SK-N-SH treated with all-trans-retinoic acid at 6 μM for 48 hours (cell line): ENCODE data around the gene KHSRP.

Experiments used
- ARNTL ChIP-seq: fragments of 450-650 bp; formaldehyde crosslinking; IDR thresholded peaks from 2 replicates; pipeline ENCODE4 v1.5.0; 2020; ENCODE audit warnings: low read depth, mild to moderate bottlenecking, moderate library complexity, borderline replicate concordance
- BACH2 ChIP-seq: fragments of 250-450 bp; sonication (Bioruptor Pico); IDR thresholded peaks from 2 replicates; pipeline ENCODE4 v1.9.0; 2021; ENCODE audit warnings: mild to moderate bottlenecking, borderline replicate concordance
- GLIS3 ChIP-seq: fragments of 250-450 bp; sonication (Bioruptor Pico); IDR thresholded peaks from 2 replicates; pipeline ENCODE4 v1.5.0; 2020; ENCODE audit warnings: mild to moderate bottlenecking, moderate library complexity
- ISL1 ChIP-seq: fragments of 250-450 bp; sonication (Bioruptor Pico); IDR thresholded peaks from 2 replicates; pipeline ENCODE4 v2.1.2; 2022; ENCODE audit warnings: mild to moderate bottlenecking, moderate library complexity
- ZC3H10 ChIP-seq: fragments of 250-450 bp; sonication (Bioruptor Pico); IDR thresholded peaks from 2 replicates; pipeline ENCODE4 v1.5.1; 2021; ENCODE audit warnings: mild to moderate bottlenecking, moderate library complexity
- ZFP3 ChIP-seq: fragments of 250-450 bp; sonication (Bioruptor Pico); IDR thresholded peaks from 2 replicates; pipeline ENCODE4 v1.5.0; 2020; ENCODE audit warnings: mild to moderate bottlenecking, moderate library complexity
- ZFP30 ChIP-seq: fragments of 450-650 bp; formaldehyde crosslinking; IDR thresholded peaks from 2 replicates; pipeline ENCODE4 v1.5.0; 2022; ENCODE audit warnings: mild to moderate bottlenecking, moderate library complexity
- ZNF565 ChIP-seq: fragments of 450-650 bp; formaldehyde crosslinking; conservative IDR thresholded peaks from 2 replicates; pipeline ENCODE4 v1.5.0; 2020; ENCODE audit warnings: low read depth, mild to moderate bottlenecking, moderate library complexity
- TF ChIP-seq, protein P1 (sequence below): fragments of 250-450 bp; sonication (Bioruptor Pico); IDR thresholded peaks from 2 replicates; pipeline ENCODE4 v1.5.1; 2021; ENCODE audit warnings: mild to moderate bottlenecking, moderate library complexity
- TF ChIP-seq, protein P2 (sequence below): fragments of 250-450 bp; sonication (Bioruptor Pico); IDR thresholded peaks from 2 replicates; pipeline ENCODE4 v1.8.0; 2020; ENCODE audit warnings: mild to moderate bottlenecking, moderate library complexity, borderline replicate concordance
- TF ChIP-seq, protein P3 (sequence below): fragments of 250-450 bp; sonication (Bioruptor Pico); IDR thresholded peaks from 2 replicates; pipeline ENCODE4 v1.8.0; 2021; ENCODE audit warnings: low read depth, mild to moderate bottlenecking, moderate library complexity, borderline replicate concordance

DNA sequence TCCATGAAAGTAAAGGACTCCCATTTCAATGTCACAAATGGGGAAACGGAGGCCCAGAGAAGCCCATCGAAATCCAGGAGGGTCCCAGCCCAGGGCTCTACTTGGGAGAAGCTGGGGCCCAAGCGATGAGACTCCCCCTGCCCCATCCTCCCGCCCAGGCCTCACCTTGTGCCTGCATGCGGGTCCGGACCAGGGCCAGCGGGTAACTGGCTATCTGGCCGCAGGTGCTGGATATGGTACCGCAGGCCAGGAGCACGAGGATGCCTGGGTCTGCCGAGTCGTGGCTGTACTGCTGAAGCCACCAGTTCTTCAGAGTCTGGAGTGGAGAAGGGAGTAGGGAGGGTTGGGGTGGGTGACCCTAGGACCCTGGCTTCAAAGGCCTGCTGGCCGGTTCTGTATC lies 19.4 kb upstream of the KHSRP start:
- no peak for TF ChIP-seq ZFP30
- TF ChIP-seq ISL1 (CRISPR knock-in tag): no peak
- TF ChIP-seq BACH2: no peak
- TF ChIP-seq ZNF565 (CRISPR knock-in tag): no peak
- no peak for TF ChIP-seq GLIS3 (CRISPR knock-in tag)
- TF ChIP-seq, protein P1, sequence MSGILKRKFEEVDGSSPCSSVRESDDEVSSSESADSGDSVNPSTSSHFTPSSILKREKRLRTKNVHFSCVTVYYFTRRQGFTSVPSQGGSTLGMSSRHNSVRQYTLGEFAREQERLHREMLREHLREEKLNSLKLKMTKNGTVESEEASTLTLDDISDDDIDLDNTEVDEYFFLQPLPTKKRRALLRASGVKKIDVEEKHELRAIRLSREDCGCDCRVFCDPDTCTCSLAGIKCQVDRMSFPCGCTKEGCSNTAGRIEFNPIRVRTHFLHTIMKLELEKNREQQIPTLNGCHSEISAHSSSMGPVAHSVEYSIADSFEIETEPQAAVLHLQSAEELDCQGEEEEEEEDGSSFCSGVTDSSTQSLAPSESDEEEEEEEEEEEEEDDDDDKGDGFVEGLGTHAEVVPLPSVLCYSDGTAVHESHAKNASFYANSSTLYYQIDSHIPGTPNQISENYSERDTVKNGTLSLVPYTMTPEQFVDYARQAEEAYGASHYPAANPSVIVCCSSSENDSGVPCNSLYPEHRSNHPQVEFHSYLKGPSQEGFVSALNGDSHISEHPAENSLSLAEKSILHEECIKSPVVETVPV (CRISPR knock-in tag): no peak
- TF ChIP-seq ZC3H10 (CRISPR knock-in tag): no peak
- TF ChIP-seq, protein P2, sequence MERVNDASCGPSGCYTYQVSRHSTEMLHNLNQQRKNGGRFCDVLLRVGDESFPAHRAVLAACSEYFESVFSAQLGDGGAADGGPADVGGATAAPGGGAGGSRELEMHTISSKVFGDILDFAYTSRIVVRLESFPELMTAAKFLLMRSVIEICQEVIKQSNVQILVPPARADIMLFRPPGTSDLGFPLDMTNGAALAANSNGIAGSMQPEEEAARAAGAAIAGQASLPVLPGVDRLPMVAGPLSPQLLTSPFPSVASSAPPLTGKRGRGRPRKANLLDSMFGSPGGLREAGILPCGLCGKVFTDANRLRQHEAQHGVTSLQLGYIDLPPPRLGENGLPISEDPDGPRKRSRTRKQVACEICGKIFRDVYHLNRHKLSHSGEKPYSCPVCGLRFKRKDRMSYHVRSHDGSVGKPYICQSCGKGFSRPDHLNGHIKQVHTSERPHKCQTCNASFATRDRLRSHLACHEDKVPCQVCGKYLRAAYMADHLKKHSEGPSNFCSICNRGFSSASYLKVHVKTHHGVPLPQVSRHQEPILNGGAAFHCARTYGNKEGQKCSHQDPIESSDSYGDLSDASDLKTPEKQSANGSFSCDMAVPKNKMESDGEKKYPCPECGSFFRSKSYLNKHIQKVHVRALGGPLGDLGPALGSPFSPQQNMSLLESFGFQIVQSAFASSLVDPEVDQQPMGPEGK: no peak
- TF ChIP-seq ZFP3: no peak
- TF ChIP-seq, protein P3, sequence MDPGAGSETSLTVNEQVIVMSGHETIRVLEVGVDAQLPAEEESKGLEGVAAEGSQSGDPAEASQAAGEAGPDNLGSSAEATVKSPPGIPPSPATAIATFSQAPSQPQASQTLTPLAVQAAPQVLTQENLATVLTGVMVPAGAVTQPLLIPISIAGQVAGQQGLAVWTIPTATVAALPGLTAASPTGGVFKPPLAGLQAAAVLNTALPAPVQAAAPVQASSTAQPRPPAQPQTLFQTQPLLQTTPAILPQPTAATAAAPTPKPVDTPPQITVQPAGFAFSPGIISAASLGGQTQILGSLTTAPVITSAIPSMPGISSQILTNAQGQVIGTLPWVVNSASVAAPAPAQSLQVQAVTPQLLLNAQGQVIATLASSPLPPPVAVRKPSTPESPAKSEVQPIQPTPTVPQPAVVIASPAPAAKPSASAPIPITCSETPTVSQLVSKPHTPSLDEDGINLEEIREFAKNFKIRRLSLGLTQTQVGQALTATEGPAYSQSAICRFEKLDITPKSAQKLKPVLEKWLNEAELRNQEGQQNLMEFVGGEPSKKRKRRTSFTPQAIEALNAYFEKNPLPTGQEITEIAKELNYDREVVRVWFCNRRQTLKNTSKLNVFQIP (CRISPR knock-in tag): no peak
- no peak for TF ChIP-seq ARNTL
